Stimulated activated CD4-positive, alpha-beta T cell treated with anti-CD3 and anti-CD28 coated beads, Interleukin-4, amount 100 ng/mL, for 24 hours (primary cell): ENCODE measurements around the gene SMAD2.
A peak's percentile ranks its signal among the peaks of the same experiment; 100 is the strongest.

Experiments
- DNase-seq: peaks from one replicate; pipeline ENCODE4 v3.0.0-alpha.2; 2020

SMAD2 gene

GRCh38 chr18:47931718-47932103 is 1.3 kb upstream of the SMAD2 start:
- peak; percentile 33 for DNase-seq

- DNase-seq, result peak; percentile 96
Observed at GRCh38 chr18:47930931-47931717, 665 bp upstream of the SMAD2 start.

- DNase-seq, result peak; percentile 47
Observed at GRCh38 chr18:47929681-47930198, 719 bp downstream of the SMAD2 start.

GRCh38 chr18:47928466-47928865 is 2.0 kb downstream of the SMAD2 start:
- DNase-seq, result peak; percentile 25

- no peak for DNase-seq
Observed at GRCh38 chr18:47926101-47926850, 4.2 kb downstream of the SMAD2 start.

- DNase-seq, result no peak
Observed at GRCh38 chr18:47919916-47920315, 10.5 kb downstream of the SMAD2 start.

DNA sequence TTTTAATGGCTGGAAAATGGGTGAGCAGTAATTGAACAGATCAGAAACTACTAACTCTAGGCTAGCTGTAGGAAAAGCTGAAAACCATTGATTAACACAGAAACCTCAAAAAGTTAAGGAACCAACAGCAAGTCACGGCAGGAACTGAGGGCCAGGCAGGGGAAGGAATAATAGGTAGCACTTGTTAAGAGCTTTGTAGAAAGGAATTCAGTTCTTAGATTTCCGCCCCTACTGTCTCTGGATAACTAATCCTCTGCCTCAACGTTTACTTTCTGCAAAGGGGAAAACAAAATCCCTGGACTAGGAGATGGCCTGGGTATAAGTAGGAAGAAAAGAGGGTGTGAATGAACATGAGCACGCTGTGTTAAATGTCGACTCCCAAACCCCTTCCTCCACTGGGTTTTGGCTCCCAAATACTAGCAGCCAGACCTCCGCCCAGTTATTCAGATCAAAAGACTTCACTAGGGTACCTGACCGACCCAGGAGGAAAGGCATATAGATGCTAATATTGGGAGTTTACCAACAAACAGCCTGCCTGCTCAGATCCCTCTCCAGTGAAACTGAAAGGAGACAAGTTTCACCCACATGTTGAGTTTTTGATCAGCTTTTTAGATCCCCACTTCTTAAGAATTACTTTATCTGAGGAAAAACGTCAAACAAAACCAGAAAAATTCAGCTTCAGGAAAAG is 12.4 kb downstream of the SMAD2 start:
- DNase-seq, result peak; percentile 20

- no peak for DNase-seq
Observed at GRCh38 chr18:47915930-47916329, 14.5 kb downstream of the SMAD2 start.

- DNase-seq, result no peak
Observed at GRCh38 chr18:47915229-47915628, 15.2 kb downstream of the SMAD2 start.

- DNase-seq, result no peak
Observed at GRCh38 chr18:47912794-47913585, 17.5 kb downstream of the SMAD2 start.

DNA sequence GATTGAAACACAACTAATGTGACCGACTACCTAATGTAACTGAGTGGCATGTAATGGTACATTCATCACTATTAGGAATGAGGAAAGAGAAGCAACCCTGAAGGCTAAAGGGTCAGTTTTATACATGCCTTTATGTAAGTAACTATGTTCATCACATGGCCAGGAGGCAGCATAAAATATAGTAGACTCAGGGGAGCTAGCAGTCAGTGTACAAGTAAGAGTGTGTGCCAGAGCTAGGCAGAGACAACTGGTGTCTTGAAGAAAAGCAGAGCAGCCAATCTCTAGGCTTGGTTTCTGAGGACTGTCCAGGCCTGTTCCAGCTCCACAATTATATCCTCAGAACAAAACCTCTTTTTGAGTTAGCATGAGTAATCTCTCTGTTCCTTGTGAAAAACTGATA is 18.1 kb downstream of the SMAD2 start:
- peak; percentile 33 for DNase-seq

- DNase-seq, result no peak
Observed at GRCh38 chr18:47911877-47912276, 18.6 kb downstream of the SMAD2 start.

GRCh38 chr18:47909484-47909883 is 21.0 kb downstream of the SMAD2 start:
- DNase-seq, result no peak

GRCh38 chr18:47908592-47908991 is 21.9 kb downstream of the SMAD2 start:
- no peak for DNase-seq

GRCh38 chr18:47906408-47906807 is 24.1 kb downstream of the SMAD2 start:
- DNase-seq, result no peak

DNA sequence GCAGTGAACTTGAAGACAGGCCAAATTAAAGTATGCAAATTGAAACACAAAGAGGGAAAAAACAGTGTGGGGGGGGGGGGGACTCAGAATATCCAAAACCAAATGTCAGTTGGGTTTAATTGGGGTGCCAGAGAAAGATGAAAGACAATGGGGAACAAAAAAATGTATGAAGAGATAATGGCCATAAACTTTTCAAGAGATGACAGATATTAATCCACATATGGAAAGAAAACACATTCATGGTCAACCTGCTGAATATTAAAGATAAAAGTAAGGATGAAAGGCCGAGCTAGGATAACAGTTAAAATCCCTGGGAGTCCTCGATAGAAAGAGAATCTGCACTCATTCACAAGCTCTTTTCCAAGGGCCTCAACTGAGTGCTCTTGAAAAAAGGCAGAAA is 26.6 kb downstream of the SMAD2 start:
- DNase-seq, result no peak

DNA sequence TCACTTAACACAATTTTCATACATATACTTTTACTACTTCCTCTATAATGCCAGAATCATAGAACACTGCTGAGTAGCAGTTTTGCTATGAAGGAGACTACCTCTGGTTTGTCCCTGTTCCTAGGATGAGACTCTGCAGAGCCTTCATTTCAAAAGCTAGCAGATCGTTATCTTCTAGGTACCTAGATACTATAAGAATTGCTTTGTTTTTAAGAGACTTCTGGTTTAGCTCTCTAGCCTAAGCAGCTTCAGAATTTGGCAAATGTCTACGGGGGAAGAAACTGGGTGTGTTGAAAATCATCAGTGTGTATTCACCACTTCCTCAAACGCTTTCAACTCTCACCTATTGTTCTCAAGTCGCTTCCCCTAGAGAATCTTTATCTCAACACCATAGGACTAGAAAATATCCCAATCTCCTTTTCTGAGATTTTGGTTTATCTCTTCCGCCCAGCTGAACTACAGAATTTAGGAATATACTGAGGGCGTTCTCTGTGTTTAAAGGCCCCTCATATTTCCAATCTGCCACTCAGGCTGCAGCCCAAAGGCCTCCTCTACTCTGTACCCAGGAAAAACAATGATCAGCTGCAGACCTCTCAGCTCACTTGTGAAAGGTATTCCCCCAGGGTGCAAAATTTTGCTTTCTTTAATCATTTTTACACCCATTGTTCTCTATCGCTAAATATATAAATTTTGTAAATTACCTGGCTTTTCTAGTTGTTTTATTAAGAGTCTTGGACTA is 28.7 kb downstream of the SMAD2 start:
- DNase-seq, result no peak

DNA sequence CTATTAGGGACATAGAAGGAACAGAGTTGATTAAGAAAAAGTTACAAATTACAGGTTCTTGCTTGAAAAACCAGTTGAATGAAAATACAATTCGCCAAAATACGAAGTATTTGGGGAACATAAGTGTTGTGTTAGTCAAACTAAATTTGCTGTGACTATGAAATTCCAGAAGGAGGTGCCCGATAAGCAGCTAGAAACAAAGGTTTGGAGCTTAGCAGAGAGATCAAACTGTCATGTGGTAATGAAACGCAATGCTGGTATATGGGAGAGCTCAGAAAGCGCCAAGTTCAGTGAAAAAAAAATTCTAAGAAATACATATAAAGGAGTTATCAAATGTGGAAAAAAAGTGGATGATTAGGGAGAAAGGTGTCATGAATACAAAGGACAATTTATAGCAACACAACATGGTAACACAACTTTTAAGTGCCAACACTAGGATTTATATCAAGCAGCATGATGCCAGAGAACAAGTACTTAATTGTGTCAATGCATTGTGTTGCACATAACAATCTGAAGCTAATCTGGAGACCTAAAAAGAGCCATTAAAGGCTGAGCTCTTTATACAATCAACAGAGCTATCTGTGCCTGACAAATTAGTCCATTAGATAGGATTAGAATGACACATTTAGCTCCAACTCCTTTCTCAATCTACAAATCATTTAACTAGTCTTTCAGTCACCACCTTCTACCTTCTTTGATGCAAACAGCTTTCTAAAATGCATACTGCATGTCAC is 31.2 kb downstream of the SMAD2 start:
- no peak for DNase-seq

DNA sequence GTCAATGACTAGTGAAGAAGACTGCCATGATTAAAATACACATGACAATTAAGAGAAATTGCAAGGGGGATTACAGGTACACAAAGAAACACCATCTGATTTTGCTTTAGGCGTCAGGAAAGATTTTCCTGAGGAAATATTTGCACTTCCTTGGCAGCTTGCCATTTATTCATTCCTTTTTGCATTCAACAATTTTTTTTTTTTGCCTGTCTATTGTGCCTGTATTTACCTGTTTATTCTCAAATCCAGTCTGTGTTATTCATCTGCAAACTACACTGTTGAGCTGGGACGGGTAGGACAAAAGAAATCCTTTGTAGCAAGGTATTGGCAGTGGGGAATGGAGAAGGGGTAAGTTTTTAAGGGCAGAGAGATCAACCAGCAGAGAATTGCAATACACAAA is 31.8 kb downstream of the SMAD2 start:
- DNase-seq, result no peak

- no peak for DNase-seq
Observed at GRCh38 chr18:47898055-47898454, 32.4 kb downstream of the SMAD2 start.

DNA sequence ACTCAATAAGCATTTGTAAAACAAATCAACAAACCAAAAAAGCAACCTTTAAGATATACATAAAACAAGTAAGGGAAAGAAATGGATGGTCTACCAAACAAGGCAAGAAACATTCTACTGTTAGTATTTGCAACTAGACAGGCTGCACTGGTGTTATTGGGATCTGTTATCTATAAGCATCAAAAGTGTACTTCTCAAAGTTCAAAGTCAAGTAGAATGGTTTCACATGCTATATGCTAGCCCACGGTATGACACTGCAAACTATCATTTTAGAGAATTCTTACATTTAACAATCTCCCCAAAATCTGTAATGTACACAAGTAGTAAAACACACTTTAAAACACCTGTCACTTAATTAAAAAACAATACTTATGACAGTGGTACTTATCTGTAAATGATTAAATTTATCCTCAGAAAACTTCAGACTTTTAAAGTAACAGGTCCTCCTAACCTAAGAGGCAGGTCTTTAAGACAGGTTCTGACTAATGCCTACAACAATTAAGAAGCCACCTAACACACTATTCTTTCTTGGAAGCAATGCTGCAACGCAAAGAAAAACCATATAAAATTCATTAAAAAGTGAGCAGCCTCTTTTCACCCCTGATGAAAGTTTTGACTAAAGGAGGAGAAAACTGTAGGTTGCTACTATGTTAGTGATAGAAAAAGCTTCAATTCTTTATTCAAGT is 34.8 kb downstream of the SMAD2 start:
- no peak for DNase-seq
